Measurements from ENCODE around the gene FAT4. TPM values are rescaled to one million over a fixed set of nuclear protein-coding genes. Genes with fewer than 3 reads are reported as not detected.

The FAT4 gene
- total RNA-seq, 1 experiment from 2014 or later, result 0.05 TPM

DNA sequence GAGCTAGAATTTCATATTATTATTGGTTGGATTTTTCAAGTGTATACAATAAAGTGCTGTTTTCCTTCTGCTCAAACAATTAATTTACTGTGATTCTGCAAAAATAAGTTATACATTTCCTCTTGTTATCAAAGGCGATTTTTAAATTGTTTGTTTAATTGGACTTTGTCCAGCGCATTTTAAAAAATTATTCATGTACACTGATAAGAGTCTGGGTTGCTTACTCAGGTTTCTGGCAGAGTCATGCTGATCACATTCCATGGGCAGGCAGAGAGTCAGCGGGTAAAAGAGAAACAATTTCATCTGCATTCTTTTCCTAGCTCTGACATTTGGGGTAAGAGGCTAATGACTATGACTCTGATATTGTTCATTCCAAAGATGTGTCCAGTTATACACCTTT, 8.9 kb downstream of the FAT4 start:
- TF ChIP-seq, protein P1, sequence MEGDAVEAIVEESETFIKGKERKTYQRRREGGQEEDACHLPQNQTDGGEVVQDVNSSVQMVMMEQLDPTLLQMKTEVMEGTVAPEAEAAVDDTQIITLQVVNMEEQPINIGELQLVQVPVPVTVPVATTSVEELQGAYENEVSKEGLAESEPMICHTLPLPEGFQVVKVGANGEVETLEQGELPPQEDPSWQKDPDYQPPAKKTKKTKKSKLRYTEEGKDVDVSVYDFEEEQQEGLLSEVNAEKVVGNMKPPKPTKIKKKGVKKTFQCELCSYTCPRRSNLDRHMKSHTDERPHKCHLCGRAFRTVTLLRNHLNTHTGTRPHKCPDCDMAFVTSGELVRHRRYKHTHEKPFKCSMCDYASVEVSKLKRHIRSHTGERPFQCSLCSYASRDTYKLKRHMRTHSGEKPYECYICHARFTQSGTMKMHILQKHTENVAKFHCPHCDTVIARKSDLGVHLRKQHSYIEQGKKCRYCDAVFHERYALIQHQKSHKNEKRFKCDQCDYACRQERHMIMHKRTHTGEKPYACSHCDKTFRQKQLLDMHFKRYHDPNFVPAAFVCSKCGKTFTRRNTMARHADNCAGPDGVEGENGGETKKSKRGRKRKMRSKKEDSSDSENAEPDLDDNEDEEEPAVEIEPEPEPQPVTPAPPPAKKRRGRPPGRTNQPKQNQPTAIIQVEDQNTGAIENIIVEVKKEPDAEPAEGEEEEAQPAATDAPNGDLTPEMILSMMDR (IDR thresholded peaks at IDR 0.05; ENCODE audit: insufficient read depth in 1 of 2, low read depth in 1 of 2, low read length in 1 of 2, severe bottlenecking in 1 of 2, unreplicated experiment in 1 of 2), result no peak
- CTCF ChIA-PET, result no interaction called here
- no peaks in the 10 kb centered on the region for H3K36me3 Mint-ChIP-seq (ENCODE audit: insufficient read depth, unreplicated experiment)
- no peaks in the 10 kb centered on the region for H3K9me3 Mint-ChIP-seq (ENCODE audit: unreplicated experiment)
- peaks cover 3% of the 10 kb centered on the region for H3K27me3 Mint-ChIP-seq (ENCODE audit: insufficient read depth, unreplicated experiment)
- Histone ChIP-seq H3K4me3 (ENCODE audit: low read depth, low read length) (no peak overlapping the region), H3K9me3 (no peaks in the 10 kb centered on the region), H3K36me3 (ENCODE audit: control insufficient read depth, insufficient read depth, low read length) (no peaks in the 10 kb centered on the region), H3K4me1 (0 out of 2 replicates have a peak, but pooled peaks cover 2% of the 10 kb centered on the region), H3K27me3 (replicated peaks; ENCODE audit: control insufficient read depth, insufficient read depth, low read length) (no peaks in the 10 kb centered on the region)
- no TSS peak for BruUV-seq (replicated peaks)
- no peaks in the 10 kb centered on the region for H3K4me1 Mint-ChIP-seq (ENCODE audit: low read depth, unreplicated experiment)
- intact Hi-C loops (cut with micrococcal nuclease; ENCODE audit: unreplicated experiment), result no loop called here
- no peak for DNase-seq
- no peak overlapping the region for H3K4me3 Mint-ChIP-seq (ENCODE audit: unreplicated experiment)
- POLR2A ChIA-PET, result no interaction called here
- no peak overlapping the region for H3K27ac Mint-ChIP-seq (ENCODE audit: unreplicated experiment)

DNA sequence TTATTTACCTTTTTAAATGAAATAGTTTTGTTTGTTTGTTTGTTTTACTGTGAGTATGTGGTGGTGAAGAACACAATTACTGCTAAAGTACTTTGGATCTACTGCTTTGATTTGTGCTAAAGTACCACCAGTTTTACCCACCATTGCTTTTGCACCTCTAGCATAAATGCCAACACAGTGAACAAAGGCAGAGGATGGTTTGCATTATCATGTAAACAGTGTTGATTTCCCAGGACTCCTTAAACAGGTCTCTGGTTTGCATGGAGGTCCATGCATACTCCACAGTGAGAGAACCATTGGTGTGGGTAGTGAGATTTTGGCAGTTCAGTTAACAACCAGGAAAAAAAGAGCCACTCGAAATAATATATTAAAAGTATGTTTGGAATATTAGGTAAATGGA, 11.0 kb downstream of the FAT4 start:
- TF ChIP-seq, protein P1 (IDR thresholded peaks at IDR 0.05; ENCODE audit: insufficient read depth in 1 of 2, low read depth in 1 of 2, low read length in 1 of 2, severe bottlenecking in 1 of 2, unreplicated experiment in 1 of 2), result no peak
- H3K27me3 Mint-ChIP-seq (ENCODE audit: insufficient read depth, unreplicated experiment), result peaks cover 3% of the 10 kb centered on the region
- H3K4me1 Mint-ChIP-seq (ENCODE audit: low read depth, unreplicated experiment), result no peaks in the 10 kb centered on the region
- no peak for DNase-seq
- H3K27ac Mint-ChIP-seq (ENCODE audit: unreplicated experiment), result no peak overlapping the region
- Histone ChIP-seq H3K36me3 (ENCODE audit: control insufficient read depth, insufficient read depth, low read length) (no peaks in the 10 kb centered on the region), H3K4me1 (0 out of 2 replicates have a peak, but pooled peaks cover 2% of the 10 kb centered on the region), H3K27me3 (replicated peaks; ENCODE audit: control insufficient read depth, insufficient read depth, low read length) (no peaks in the 10 kb centered on the region), H3K4me3 (ENCODE audit: low read depth, low read length) (no peak overlapping the region), H3K9me3 (no peaks in the 10 kb centered on the region)
- no peak overlapping the region for H3K4me3 Mint-ChIP-seq (ENCODE audit: unreplicated experiment)
- intact Hi-C loops (cut with micrococcal nuclease; ENCODE audit: unreplicated experiment), result no loop called here
- ChIA-PET POLR2A (no interaction called here), CTCF (no interaction called here)
- no TSS peak for BruUV-seq (replicated peaks)
- H3K9me3 Mint-ChIP-seq (ENCODE audit: unreplicated experiment), result no peaks in the 10 kb centered on the region
- no peaks in the 10 kb centered on the region for H3K36me3 Mint-ChIP-seq (ENCODE audit: insufficient read depth, unreplicated experiment)

DNA sequence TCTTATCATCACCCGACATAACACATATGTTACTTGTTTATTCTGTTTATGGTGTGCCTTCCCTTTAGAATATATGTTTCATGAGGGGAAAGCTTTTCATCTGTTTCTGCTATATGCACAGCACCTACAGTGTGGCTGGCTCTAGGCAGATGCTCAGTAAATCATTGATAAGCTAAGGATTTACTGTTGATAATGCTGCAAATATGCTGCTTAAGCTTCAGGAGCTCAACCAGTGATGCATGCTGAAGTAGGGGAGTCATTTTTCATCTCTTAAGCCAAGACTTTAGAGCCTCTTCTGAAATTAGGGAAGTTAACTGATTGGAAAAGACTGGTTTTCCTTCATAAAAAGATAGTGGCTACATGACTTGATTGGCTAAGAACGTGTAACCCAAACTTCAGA, 16.4 kb downstream of the FAT4 start:
- Histone ChIP-seq H3K36me3 (ENCODE audit: control insufficient read depth, insufficient read depth, low read length) (no peaks in the 10 kb centered on the region), H3K9me3 (no peaks in the 10 kb centered on the region), H3K27me3 (replicated peaks; ENCODE audit: control insufficient read depth, insufficient read depth, low read length) (no peaks in the 10 kb centered on the region), H3K4me1 (no peaks in the 10 kb centered on the region), H3K4me3 (ENCODE audit: low read depth, low read length) (no peak overlapping the region)
- Mint-ChIP-seq H3K27ac (ENCODE audit: unreplicated experiment) (no peak overlapping the region), H3K27me3 (ENCODE audit: insufficient read depth, unreplicated experiment) (no peaks in the 10 kb centered on the region), H3K4me3 (ENCODE audit: unreplicated experiment) (no peak overlapping the region), H3K4me1 (ENCODE audit: low read depth, unreplicated experiment) (no peaks in the 10 kb centered on the region), H3K36me3 (ENCODE audit: insufficient read depth, unreplicated experiment) (no peaks in the 10 kb centered on the region), H3K9me3 (ENCODE audit: unreplicated experiment) (no peaks in the 10 kb centered on the region)
- TF ChIP-seq, protein P1 (IDR thresholded peaks at IDR 0.05; ENCODE audit: insufficient read depth in 1 of 2, low read depth in 1 of 2, low read length in 1 of 2, severe bottlenecking in 1 of 2, unreplicated experiment in 1 of 2), result no peak
- POLR2A ChIA-PET, result no interaction called here
- BruUV-seq (replicated peaks), result no TSS peak
- CTCF ChIA-PET, result no interaction called here
- DNase-seq, result no peak
- intact Hi-C loops (cut with micrococcal nuclease; ENCODE audit: unreplicated experiment), result no loop called here
